ENCODE results near the gene SYNPR.

SYNPR gene

GRCh38 chr3:63351159-63352007 lies 73.3 kb downstream of the SYNPR start:
- Histone ChIP-seq H3K27ac (ENCODE audit: low read depth, low read length) (no peak overlapping the region), H3K4me3 (ENCODE audit: low read depth in 1 of 2, low read length in 2 of 2) (no peak overlapping the region), H3K27me3 (ENCODE audit: control insufficient read depth in 1 of 2, insufficient read depth in 2 of 2, low read length in 2 of 2) (no peaks in the 10 kb centered on the region), H3K9me3 (ENCODE audit: low read length) (no peaks in the 10 kb centered on the region), H3K4me1 (ENCODE audit: insufficient read depth, low read length) (no peaks in the 10 kb centered on the region), H3K36me3 (ENCODE audit: insufficient read depth, low read length) (no peaks in the 10 kb centered on the region), H3K9ac (ENCODE audit: low read length) (no peak overlapping the region)

GRCh38 chr3:63352008-63352279 lies 73.8 kb downstream of the SYNPR start:
- no peaks in the 10 kb centered on the region for H3K9me3 ChIP-seq (ENCODE audit: low read length)
- no peak overlapping the region for H3K9ac ChIP-seq (ENCODE audit: low read length)
- no peak overlapping the region for H3K4me3 ChIP-seq (ENCODE audit: low read depth in 1 of 2, low read length in 2 of 2)
- H3K27me3 ChIP-seq (ENCODE audit: control insufficient read depth in 1 of 2, insufficient read depth in 2 of 2, low read length in 2 of 2) = no peaks in the 10 kb centered on the region
- no peaks in the 10 kb centered on the region for H3K36me3 ChIP-seq (ENCODE audit: insufficient read depth, low read length)
- no peak overlapping the region for H3K27ac ChIP-seq (ENCODE audit: low read depth, low read length)
- no peaks in the 10 kb centered on the region for H3K4me1 ChIP-seq (ENCODE audit: insufficient read depth, low read length)

- Histone ChIP-seq H3K27me3 (ENCODE audit: control insufficient read depth in 1 of 2, insufficient read depth in 2 of 2, low read length in 2 of 2) (no peaks in the 10 kb centered on the region), H3K9me3 (ENCODE audit: low read length) (no peaks in the 10 kb centered on the region), H3K4me3 (ENCODE audit: low read depth in 1 of 2, low read length in 2 of 2) (no peak overlapping the region), H3K4me1 (ENCODE audit: insufficient read depth, low read length) (no peaks in the 10 kb centered on the region), H3K27ac (ENCODE audit: low read depth, low read length) (no peak overlapping the region), H3K36me3 (ENCODE audit: insufficient read depth, low read length) (no peaks in the 10 kb centered on the region), H3K9ac (ENCODE audit: low read length) (no peak overlapping the region)
These were observed 75.3 kb downstream of the SYNPR start for GRCh38 chr3:63353383-63353782.

GRCh38 chr3:63354160-63354559 lies 76.1 kb downstream of the SYNPR start:
- H3K27ac ChIP-seq (ENCODE audit: low read depth, low read length) = no peak overlapping the region
- no peaks in the 10 kb centered on the region for H3K27me3 ChIP-seq (ENCODE audit: control insufficient read depth in 1 of 2, insufficient read depth in 2 of 2, low read length in 2 of 2)
- no peaks in the 10 kb centered on the region for H3K4me1 ChIP-seq (ENCODE audit: insufficient read depth, low read length)
- H3K36me3 ChIP-seq (ENCODE audit: insufficient read depth, low read length) = no peaks in the 10 kb centered on the region
- no peak overlapping the region for H3K4me3 ChIP-seq (ENCODE audit: low read depth in 1 of 2, low read length in 2 of 2)
- H3K9ac ChIP-seq (ENCODE audit: low read length) = no peak overlapping the region
- no peaks in the 10 kb centered on the region for H3K9me3 ChIP-seq (ENCODE audit: low read length)

- H3K27ac ChIP-seq (ENCODE audit: low read depth, low read length) = no peak overlapping the region
- no peak overlapping the region for H3K4me3 ChIP-seq (ENCODE audit: low read depth in 1 of 2, low read length in 2 of 2)
- no peaks in the 10 kb centered on the region for H3K36me3 ChIP-seq (ENCODE audit: insufficient read depth, low read length)
- no peak overlapping the region for H3K9ac ChIP-seq (ENCODE audit: low read length)
- H3K27me3 ChIP-seq (ENCODE audit: control insufficient read depth in 1 of 2, insufficient read depth in 2 of 2, low read length in 2 of 2) = no peaks in the 10 kb centered on the region
- H3K4me1 ChIP-seq (ENCODE audit: insufficient read depth, low read length) = no peaks in the 10 kb centered on the region
- H3K9me3 ChIP-seq (ENCODE audit: low read length) = no peaks in the 10 kb centered on the region
These were observed 77.7 kb downstream of the SYNPR start for GRCh38 chr3:63355809-63356208.

- no peak overlapping the region for H3K9ac ChIP-seq (ENCODE audit: low read length)
- H3K9me3 ChIP-seq (ENCODE audit: low read length) = no peaks in the 10 kb centered on the region
- no peaks in the 10 kb centered on the region for H3K4me1 ChIP-seq (ENCODE audit: insufficient read depth, low read length)
- no peak overlapping the region for H3K4me3 ChIP-seq (ENCODE audit: low read depth in 1 of 2, low read length in 2 of 2)
- no peaks in the 10 kb centered on the region for H3K27me3 ChIP-seq (ENCODE audit: control insufficient read depth in 1 of 2, insufficient read depth in 2 of 2, low read length in 2 of 2)
- no peak overlapping the region for H3K27ac ChIP-seq (ENCODE audit: low read depth, low read length)
- H3K36me3 ChIP-seq (ENCODE audit: insufficient read depth, low read length) = no peaks in the 10 kb centered on the region
These were observed 86.4 kb downstream of the SYNPR start for GRCh38 chr3:63364495-63364894.

GRCh38 chr3:63364910-63365309 lies 86.8 kb downstream of the SYNPR start:
- H3K4me1 ChIP-seq (ENCODE audit: insufficient read depth, low read length) = no peaks in the 10 kb centered on the region
- no peak overlapping the region for H3K4me3 ChIP-seq (ENCODE audit: low read depth in 1 of 2, low read length in 2 of 2)
- no peaks in the 10 kb centered on the region for H3K27me3 ChIP-seq (ENCODE audit: control insufficient read depth in 1 of 2, insufficient read depth in 2 of 2, low read length in 2 of 2)
- no peak overlapping the region for H3K27ac ChIP-seq (ENCODE audit: low read depth, low read length)
- H3K36me3 ChIP-seq (ENCODE audit: insufficient read depth, low read length) = no peaks in the 10 kb centered on the region
- H3K9me3 ChIP-seq (ENCODE audit: low read length) = no peaks in the 10 kb centered on the region
- no peak overlapping the region for H3K9ac ChIP-seq (ENCODE audit: low read length)

- Histone ChIP-seq H3K27ac (ENCODE audit: low read depth, low read length) (no peak overlapping the region), H3K9me3 (ENCODE audit: low read length) (no peaks in the 10 kb centered on the region), H3K27me3 (ENCODE audit: control insufficient read depth in 1 of 2, insufficient read depth in 2 of 2, low read length in 2 of 2) (no peaks in the 10 kb centered on the region), H3K9ac (ENCODE audit: low read length) (no peak overlapping the region), H3K4me1 (ENCODE audit: insufficient read depth, low read length) (no peaks in the 10 kb centered on the region), H3K4me3 (ENCODE audit: low read depth in 1 of 2, low read length in 2 of 2) (no peak overlapping the region), H3K36me3 (ENCODE audit: insufficient read depth, low read length) (no peaks in the 10 kb centered on the region)
These were observed 87.6 kb downstream of the SYNPR start for GRCh38 chr3:63365671-63366070.

- Histone ChIP-seq H3K4me1 (ENCODE audit: insufficient read depth, low read length) (no peaks in the 10 kb centered on the region), H3K9ac (ENCODE audit: low read length) (no peak overlapping the region), H3K9me3 (ENCODE audit: low read length) (no peaks in the 10 kb centered on the region), H3K4me3 (ENCODE audit: low read depth in 1 of 2, low read length in 2 of 2) (no peak overlapping the region), H3K36me3 (ENCODE audit: insufficient read depth, low read length) (no peaks in the 10 kb centered on the region), H3K27ac (ENCODE audit: low read depth, low read length) (no peak overlapping the region), H3K27me3 (ENCODE audit: control insufficient read depth in 1 of 2, insufficient read depth in 2 of 2, low read length in 2 of 2) (no peaks in the 10 kb centered on the region)
These were observed 92.0 kb downstream of the SYNPR start for GRCh38 chr3:63370094-63370493.

- Histone ChIP-seq H3K4me1 (ENCODE audit: insufficient read depth, low read length) (no peaks in the 10 kb centered on the region), H3K9me3 (ENCODE audit: low read length) (no peaks in the 10 kb centered on the region), H3K4me3 (ENCODE audit: low read depth in 1 of 2, low read length in 2 of 2) (no peak overlapping the region), H3K27ac (ENCODE audit: low read depth, low read length) (no peak overlapping the region), H3K9ac (ENCODE audit: low read length) (no peak overlapping the region), H3K36me3 (ENCODE audit: insufficient read depth, low read length) (no peaks in the 10 kb centered on the region), H3K27me3 (ENCODE audit: control insufficient read depth in 1 of 2, insufficient read depth in 2 of 2, low read length in 2 of 2) (no peaks in the 10 kb centered on the region)
These were observed 104.9 kb downstream of the SYNPR start for GRCh38 chr3:63383040-63383439.

- Histone ChIP-seq H3K9ac (ENCODE audit: low read length) (no peak overlapping the region), H3K4me1 (ENCODE audit: insufficient read depth, low read length) (no peaks in the 10 kb centered on the region), H3K36me3 (ENCODE audit: insufficient read depth, low read length) (no peaks in the 10 kb centered on the region), H3K9me3 (ENCODE audit: low read length) (no peaks in the 10 kb centered on the region), H3K27ac (ENCODE audit: low read depth, low read length) (no peak overlapping the region), H3K27me3 (ENCODE audit: control insufficient read depth in 1 of 2, insufficient read depth in 2 of 2, low read length in 2 of 2) (no peaks in the 10 kb centered on the region), H3K4me3 (ENCODE audit: low read depth in 1 of 2, low read length in 2 of 2) (no peak overlapping the region)
These were observed 106.3 kb downstream of the SYNPR start for GRCh38 chr3:63384382-63384781.

- Histone ChIP-seq H3K4me1 (ENCODE audit: insufficient read depth, low read length) (no peaks in the 10 kb centered on the region), H3K4me3 (ENCODE audit: low read depth in 1 of 2, low read length in 2 of 2) (no peak overlapping the region)
These were observed 107.5 kb downstream of the SYNPR start for GRCh38 chr3:63385629-63386028.

More at GRCh38 chr3:63385629-63386028, 107.5 kb downstream of the SYNPR start:
- Histone ChIP-seq H3K27me3 (ENCODE audit: control insufficient read depth in 1 of 2, insufficient read depth in 2 of 2, low read length in 2 of 2) (no peaks in the 10 kb centered on the region), H3K36me3 (ENCODE audit: insufficient read depth, low read length) (no peaks in the 10 kb centered on the region), H3K9ac (ENCODE audit: low read length) (no peak overlapping the region), H3K27ac (ENCODE audit: low read depth, low read length) (no peak overlapping the region), H3K9me3 (ENCODE audit: low read length) (no peaks in the 10 kb centered on the region)

Data from muscle layer of colon (tissue), 2 donors.